ENCODE data around the gene CFAP92.

GRCh38 chr3:128923576-128923975 lies 70.3 kb downstream of the CFAP92 start:
- TF ChIP-seq POLR2A (IDR thresholded peaks at IDR 0.05) (no peak), CTCF (IDR thresholded peaks at IDR 0.05) (no peak)

Data from thyroid gland (tissue), 4 donors.